DOHH2 (cell line): ENCODE results near the gene C1orf116.

Experiments used
- H3F3A ChIP-seq: fragments of 200-600 bp; sonication (generic), shearing (Covaris generic); 2 replicates; pipeline ENCODE4 v1.6.0; 2016; ENCODE audit warnings: antibody characterized with exemption, mild to moderate bottlenecking; ENCODE audit not compliant: control insufficient read depth, insufficient read depth
- H3K27ac ChIP-seq: fragments of 200-600 bp; sonication (generic); 2 replicates; pipeline ENCODE4 v1.5.1; 2014; ENCODE audit warnings: low read depth, mild to moderate bottlenecking, low read length, moderate library complexity
- H3K27me3 ChIP-seq: fragments of 200-600 bp; sonication (generic); 2 replicates; pipeline ENCODE4 v1.6.1; 2014; ENCODE audit warnings: mild to moderate bottlenecking, low read length, mixed read lengths; ENCODE audit not compliant: control insufficient read depth
- H3K36me3 ChIP-seq: fragments of 200-600 bp; sonication (generic); 2 replicates; pipeline ENCODE4 v1.6.1; 2014; ENCODE audit warnings: mild to moderate bottlenecking, low read length, moderate library complexity, mixed read lengths; ENCODE audit not compliant: control insufficient read depth
- H3K4me1 ChIP-seq: fragments of 200-600 bp; sonication (generic); 2 replicates; pipeline ENCODE4 v1.6.1; 2014; ENCODE audit warnings: mild to moderate bottlenecking, low read length, mixed read lengths; ENCODE audit not compliant: control insufficient read depth
- H3K4me2 ChIP-seq: fragments of 200-600 bp; sonication (generic); 2 replicates; pipeline ENCODE4 v1.6.0; 2014; ENCODE audit warnings: mild to moderate bottlenecking, low read length, moderate library complexity
- H3K4me3 ChIP-seq: fragments of 200-600 bp; sonication (generic); 2 replicates; pipeline ENCODE4 v1.5.1; 2014; ENCODE audit warnings: mild to moderate bottlenecking, low read length, mixed read lengths
- H3K79me2 ChIP-seq: fragments of 200-600 bp; sonication (generic); 2 replicates; pipeline ENCODE4 v1.6.1; 2014; ENCODE audit warnings: mild to moderate bottlenecking, low read length, mixed read lengths; ENCODE audit not compliant: control insufficient read depth
- H3K9me2 ChIP-seq: fragments of 200-600 bp; sonication (generic); replicated peaks from 2 replicates; pipeline ENCODE4 v1.6.1; 2014; ENCODE audit warnings: mild to moderate bottlenecking, low read length, mixed read lengths; ENCODE audit not compliant: control insufficient read depth
- H3K9me3 ChIP-seq: fragments of 200-600 bp; sonication (generic); 2 replicates; pipeline ENCODE4 v1.6.1; 2014; ENCODE audit warnings: antibody characterized with exemption, low read length, mixed read lengths; ENCODE audit not compliant: control insufficient read depth, insufficient read depth
- H4K20me1 ChIP-seq: fragments of 200-600 bp; sonication (generic); 2 replicates; pipeline ENCODE4 v1.6.0; 2014; ENCODE audit warnings: low read depth, mild to moderate bottlenecking, antibody characterized with exemption, low read length, moderate library complexity; ENCODE audit not compliant: control insufficient read depth, insufficient read depth
- EZH2phosphoT487 ChIP-seq: fragments of 200-600 bp; sonication (generic); IDR thresholded peaks from 2 replicates; pipeline ENCODE4 v1.6.1; 2017; ENCODE audit warnings: borderline replicate concordance, mild to moderate bottlenecking, antibody characterized with exemption, low read length, moderate library complexity, mixed read lengths
- TF ChIP-seq, protein P1 (sequence below): fragments of 200-600 bp; sonication (generic); IDR thresholded peaks from one replicate; pipeline ENCODE4 v1.5.1; 2014; ENCODE audit warnings: antibody characterized with exemption, mild to moderate bottlenecking, low read depth, low read length; ENCODE audit not compliant: poor library complexity, severe bottlenecking

C1orf116 gene

DNA sequence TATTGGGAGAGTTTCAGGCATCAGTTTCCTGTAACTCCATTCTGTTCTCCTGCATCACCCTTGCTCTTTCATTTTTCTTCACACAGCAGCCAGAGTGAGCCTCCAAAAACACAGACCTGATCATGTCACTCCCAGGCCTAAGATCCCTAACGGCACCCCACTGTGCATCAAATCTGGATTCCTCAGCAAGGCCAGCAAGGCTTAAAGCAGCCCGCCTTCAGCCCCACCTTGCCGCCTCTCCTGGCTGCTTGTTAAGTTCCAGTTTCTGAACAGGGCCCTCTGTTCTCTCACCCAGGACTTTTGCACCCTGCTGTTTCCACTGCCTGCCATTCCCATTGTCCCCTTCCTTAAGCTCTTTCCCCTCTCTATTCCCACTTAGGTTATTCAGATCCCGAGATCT lies 29.3 kb downstream of the C1orf116 start:
- H3K4me3 ChIP-seq = no peak overlapping the region
- no peak overlapping the region for H3K27ac ChIP-seq
- no peaks in the 10 kb centered on the region for H3K79me2 ChIP-seq
- no peaks in the 10 kb centered on the region for H3K4me1 ChIP-seq
- peaks cover 20% of the 10 kb centered on the region for H3K27me3 ChIP-seq
- no peaks in the 10 kb centered on the region for H3K9me2 ChIP-seq
- TF ChIP-seq, protein P1, sequence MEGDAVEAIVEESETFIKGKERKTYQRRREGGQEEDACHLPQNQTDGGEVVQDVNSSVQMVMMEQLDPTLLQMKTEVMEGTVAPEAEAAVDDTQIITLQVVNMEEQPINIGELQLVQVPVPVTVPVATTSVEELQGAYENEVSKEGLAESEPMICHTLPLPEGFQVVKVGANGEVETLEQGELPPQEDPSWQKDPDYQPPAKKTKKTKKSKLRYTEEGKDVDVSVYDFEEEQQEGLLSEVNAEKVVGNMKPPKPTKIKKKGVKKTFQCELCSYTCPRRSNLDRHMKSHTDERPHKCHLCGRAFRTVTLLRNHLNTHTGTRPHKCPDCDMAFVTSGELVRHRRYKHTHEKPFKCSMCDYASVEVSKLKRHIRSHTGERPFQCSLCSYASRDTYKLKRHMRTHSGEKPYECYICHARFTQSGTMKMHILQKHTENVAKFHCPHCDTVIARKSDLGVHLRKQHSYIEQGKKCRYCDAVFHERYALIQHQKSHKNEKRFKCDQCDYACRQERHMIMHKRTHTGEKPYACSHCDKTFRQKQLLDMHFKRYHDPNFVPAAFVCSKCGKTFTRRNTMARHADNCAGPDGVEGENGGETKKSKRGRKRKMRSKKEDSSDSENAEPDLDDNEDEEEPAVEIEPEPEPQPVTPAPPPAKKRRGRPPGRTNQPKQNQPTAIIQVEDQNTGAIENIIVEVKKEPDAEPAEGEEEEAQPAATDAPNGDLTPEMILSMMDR = no peak
- TF ChIP-seq EZH2phosphoT487 = no peak
- H4K20me1 ChIP-seq = no peaks in the 10 kb centered on the region
- H3K36me3 ChIP-seq = no peaks in the 10 kb centered on the region
- no peaks in the 10 kb centered on the region for H3K9me3 ChIP-seq
- H3F3A ChIP-seq = no peaks in the 10 kb centered on the region
- H3K4me2 ChIP-seq = no peak overlapping the region

DNA sequence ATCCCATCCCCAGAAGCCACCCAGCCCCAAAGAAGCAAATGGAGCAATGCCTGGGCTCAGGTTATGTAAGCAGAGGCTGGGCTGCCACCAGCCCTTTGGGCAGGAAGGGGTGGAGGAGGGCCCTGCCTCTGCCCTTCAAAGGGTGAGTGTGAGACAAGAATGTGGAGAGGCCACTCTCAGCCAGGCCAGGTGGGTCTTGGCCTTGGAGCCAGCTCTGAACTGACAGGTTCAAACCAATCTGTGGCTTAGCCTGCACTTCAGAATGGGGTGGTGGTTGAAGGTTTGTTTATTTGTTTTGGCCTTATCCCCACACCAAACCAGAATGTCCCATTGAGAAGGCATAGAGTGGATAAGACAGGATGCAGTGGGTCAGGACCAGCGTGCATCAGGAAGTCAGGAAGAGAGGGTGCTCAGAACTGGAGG lies 29.8 kb downstream of the C1orf116 start:
- Histone ChIP-seq H3K4me1 (no peaks in the 10 kb centered on the region), H3F3A (no peaks in the 10 kb centered on the region), H3K4me3 (no peak overlapping the region), H3K4me2 (no peak overlapping the region), H4K20me1 (no peaks in the 10 kb centered on the region), H3K36me3 (no peaks in the 10 kb centered on the region), H3K9me3 (no peaks in the 10 kb centered on the region), H3K27ac (no peak overlapping the region), H3K27me3 (peaks cover 23% of the 10 kb centered on the region), H3K79me2 (no peaks in the 10 kb centered on the region), H3K9me2 (no peaks in the 10 kb centered on the region)
- TF ChIP-seq, protein P1 = no peak
- TF ChIP-seq EZH2phosphoT487 = no peak

DNA sequence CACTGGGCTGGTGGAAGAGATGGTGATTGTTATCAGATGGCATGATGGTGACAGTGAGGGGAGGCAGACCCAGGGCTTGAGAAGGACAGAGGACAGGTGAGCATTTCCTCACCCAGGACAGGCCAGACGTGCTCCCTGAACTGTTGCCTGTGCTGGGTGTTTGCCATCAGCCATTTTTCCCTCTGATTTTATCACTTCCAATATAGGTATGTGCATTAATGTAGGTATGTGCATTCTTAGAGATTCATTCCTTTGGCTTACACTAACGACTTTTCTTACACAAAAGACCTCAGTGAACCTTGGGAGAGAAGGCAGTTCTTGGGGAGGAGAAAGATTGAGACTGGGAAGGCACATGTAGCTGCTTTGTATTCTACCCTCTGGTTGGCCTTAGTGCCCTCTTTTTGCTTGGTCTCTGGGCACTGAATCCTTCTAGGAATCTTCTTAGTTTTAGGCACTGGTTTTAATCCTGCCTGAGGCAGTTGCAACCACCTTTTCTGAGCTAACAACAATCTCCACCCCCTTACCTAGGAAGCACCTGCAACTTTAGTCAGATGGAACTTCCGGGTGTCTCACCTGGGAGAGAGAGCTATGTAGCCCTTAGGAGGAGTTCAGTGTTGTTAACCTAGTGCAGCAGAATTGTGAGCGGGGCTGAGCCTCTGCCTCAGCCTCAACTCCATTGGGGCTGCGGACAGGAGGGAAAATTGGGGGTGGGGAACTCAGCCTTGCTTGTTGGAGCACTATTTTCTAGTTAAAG lies 30.9 kb downstream of the C1orf116 start:
- Histone ChIP-seq H3F3A (no peaks in the 10 kb centered on the region), H3K9me2 (no peaks in the 10 kb centered on the region), H3K27ac (no peak overlapping the region), H3K4me1 (no peaks in the 10 kb centered on the region), H3K36me3 (no peaks in the 10 kb centered on the region), H4K20me1 (no peaks in the 10 kb centered on the region), H3K79me2 (no peaks in the 10 kb centered on the region), H3K4me2 (no peak overlapping the region), H3K4me3 (no peak overlapping the region), H3K27me3 (peaks cover 26% of the 10 kb centered on the region), H3K9me3 (no peaks in the 10 kb centered on the region)
- TF ChIP-seq EZH2phosphoT487 = no peak
- TF ChIP-seq, protein P1 = no peak
